Eye (tissue), 1 donor: ENCODE measurements around the gene TTC28.
"Not testable (repeated sequence)": the region's sequence is repeated elsewhere in the genome, so short reads cannot be mapped to it uniquely, and the experiment has no call there.

Experiments used
- DNase-seq: peaks from one replicate; pipeline ENCODE4 v3.0.0-alpha.2; 2015

TTC28 gene

GRCh38 chr22:28123989-28124766 is 555.5 kb downstream of the TTC28 start:
- DNase-seq, result no peak

DNA sequence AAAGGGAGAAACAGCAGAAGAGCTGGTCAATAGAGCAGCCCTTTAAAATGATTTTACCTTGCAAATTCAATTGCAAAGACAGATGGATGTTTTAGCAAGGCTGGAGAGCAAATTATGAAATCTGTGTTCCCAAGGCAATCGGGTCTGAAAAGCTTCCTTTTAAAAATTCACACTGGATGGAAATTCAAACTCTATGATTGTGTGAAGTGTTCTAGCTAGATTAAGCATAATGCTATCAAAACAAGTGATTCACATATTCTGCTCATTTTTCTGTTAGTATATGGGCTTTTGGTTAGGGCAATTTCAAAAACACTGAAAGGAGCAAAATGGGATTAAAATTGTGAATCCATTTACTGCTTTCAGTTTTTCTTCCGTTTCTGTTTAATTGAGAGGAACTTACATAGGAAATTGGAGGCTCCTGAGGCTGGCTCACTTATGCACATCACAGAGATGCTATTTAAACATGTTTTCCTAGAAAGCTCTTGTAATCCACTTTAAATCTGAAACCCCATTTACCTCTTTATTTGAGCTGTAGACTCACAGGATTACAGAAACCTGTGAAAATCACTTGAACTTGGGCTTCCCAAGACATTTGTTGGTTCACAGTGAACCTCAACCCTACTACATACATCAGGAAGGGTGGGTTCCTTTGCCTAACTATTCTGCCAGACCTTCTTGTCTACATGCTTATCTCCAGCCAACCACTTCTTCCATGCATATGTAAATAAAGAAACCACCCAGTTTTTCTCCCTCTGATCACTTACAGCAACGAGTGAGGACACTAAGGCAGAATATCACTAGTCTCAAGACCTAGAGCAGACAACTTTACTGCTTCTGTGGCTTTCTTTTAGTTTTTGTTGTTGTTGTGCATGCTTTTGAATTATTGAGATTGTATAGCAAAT is 558.7 kb downstream of the TTC28 start:
- DNase-seq, result no peak

DNA sequence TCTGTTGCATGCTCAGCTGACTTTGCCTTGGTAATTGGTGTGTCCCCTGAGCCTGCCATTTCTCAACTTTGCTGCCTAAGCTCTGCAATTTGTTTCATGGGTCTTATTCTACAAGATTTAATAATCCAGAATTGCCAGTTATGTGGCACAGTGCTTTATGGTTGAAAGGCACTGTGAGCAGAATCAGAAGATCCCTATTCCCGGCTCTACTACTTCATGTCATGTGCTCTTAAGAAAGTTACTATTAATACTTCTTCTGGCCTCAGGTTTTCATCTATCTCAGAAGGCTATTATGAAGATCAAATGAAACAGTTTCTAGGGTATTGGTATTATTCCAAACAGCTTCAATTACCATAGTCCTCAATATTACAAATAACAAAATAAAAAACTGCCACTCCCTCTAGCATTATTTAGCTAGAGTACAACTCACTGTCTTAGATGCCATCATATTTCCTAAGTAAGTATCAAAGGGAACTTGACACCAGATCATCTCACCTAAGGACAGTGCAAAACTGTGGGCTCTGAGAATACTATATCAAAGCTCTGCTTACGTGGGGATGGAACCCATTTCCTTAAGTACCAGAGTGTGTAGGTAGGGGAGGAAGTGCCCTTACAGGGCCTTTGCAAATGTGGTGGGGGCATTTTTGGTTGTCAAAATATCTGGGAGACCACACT is 560.5 kb downstream of the TTC28 start:
- no peak for DNase-seq

DNA sequence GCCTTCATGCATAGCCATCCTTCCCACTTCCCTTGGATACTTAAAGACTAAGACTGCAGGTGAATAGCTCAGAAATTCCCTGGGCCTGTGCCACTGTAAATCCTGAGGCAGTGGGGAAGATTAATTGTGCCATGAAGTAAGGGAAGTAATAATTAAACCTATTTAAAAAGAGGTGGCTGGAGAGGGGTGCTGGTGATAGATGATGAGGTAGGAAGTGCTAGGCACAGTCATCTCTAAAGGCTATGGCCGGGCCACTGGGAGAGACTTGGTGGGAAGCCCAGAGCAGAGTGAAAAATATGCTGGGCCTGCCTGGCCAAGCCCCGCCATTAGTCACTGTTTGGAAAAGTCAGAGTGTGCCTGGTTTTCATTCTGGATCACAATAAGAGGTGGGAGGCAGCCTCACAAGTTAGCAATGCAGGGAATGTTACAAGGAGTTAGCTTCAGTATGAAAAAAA is 563.4 kb downstream of the TTC28 start:
- DNase-seq, result no peak

GRCh38 chr22:28115426-28115825 is 564.2 kb downstream of the TTC28 start:
- no peak for DNase-seq

DNA sequence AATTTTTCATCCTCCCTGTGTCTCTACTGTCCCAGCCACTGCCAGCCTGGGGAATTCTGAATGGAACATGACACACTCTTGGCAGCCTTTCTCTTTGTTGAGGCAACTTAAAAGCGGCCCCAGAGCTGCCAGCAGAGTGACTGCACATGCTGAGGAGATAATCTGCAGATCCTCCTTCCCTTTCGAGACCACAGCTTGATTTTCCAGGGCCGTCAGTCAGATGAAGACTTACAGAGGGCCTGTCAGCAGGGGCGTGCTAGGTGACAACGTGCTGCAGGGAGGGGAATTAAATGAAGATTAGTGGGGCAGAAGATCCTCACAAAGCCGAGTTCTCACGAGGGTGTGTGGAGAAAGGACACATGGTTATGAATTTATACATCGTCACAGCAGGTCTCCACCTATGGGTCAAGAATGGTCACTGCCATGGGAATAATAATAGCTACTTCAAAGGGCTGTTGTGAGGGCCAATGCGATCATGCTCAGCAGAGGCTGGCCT is 567.0 kb downstream of the TTC28 start:
- peak; percentile 87 for DNase-seq

GRCh38 chr22:28112190-28112544 is 567.5 kb downstream of the TTC28 start:
- DNase-seq, result no peak

DNA sequence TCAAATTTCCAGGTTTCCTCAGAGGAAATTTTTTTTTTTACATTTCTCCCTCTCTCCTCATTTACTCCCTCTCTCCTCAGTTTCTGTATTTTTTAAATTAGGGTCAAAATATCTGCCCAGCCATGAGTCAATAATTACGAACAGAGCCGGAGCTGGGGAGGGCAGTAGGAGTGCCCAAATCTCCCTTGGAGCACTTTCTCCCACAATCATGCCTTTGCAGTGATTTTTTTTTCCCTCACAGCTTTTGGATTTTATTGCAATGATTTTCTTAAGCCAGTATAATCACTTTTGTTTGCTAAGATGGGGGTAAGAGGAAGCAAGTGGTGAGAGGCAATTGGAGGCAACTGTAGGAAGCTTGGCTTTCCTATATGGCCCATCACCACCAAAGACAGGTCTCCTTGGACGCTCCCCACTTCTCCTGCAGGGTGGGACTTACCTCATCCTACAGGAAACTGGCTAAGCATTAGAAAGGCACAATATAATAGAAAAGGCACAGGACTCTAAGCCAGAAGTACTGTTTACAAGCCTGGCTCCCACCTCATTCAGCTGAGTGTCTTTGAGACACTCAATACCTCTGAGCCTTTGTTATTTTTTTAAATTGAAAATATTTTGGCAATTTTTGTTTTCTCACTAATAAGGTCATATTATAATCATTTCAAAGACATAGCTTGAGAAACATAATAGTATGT is 568.0 kb downstream of the TTC28 start:
- DNase-seq, result no peak

DNA sequence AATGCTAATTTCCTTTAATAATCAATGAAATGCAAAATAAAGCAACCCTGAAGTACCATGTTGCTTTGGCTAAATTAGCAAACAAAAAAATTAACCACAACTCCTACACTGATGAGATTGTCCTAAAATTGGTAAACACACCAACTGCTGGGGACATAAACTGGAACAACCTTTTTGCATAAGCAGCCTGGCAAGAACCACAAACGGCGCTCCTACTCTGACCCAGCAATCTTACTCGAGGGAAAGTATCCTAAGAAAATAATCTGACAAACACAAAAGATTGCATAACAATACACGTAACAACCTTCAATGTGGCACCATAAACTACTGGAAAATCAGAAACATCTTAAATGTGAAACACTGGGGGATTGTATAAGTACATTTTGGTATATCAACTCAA is 570.8 kb downstream of the TTC28 start:
- DNase-seq, result no peak

DNA sequence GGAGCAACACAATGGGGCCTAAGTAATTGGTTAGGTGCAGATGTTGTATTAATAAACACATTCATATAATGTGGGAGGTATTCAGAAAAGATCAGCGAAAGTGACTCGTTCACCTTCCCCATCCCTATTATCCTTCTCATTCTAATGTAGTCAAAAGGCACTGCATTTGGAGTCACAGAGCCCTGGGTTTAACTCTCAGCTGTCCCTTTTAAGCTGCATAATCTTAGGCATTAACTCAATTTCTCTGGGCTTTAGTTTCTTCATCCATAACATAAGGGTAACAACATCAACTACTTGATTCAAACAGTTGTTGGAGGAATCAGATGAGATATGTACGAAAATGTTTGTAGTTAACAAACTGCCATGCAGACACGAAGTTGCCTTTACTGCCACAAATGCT is 573.0 kb downstream of the TTC28 start:
- peak; percentile 33 for DNase-seq

- DNase-seq, result no peak
These were observed 573.7 kb downstream of the TTC28 start for GRCh38 chr22:28105988-28106387.

- DNase-seq, result peak; percentile 33
These were observed 574.2 kb downstream of the TTC28 start for GRCh38 chr22:28105413-28105812.

GRCh38 chr22:28103596-28103995 is 576.0 kb downstream of the TTC28 start:
- no peak for DNase-seq

DNA sequence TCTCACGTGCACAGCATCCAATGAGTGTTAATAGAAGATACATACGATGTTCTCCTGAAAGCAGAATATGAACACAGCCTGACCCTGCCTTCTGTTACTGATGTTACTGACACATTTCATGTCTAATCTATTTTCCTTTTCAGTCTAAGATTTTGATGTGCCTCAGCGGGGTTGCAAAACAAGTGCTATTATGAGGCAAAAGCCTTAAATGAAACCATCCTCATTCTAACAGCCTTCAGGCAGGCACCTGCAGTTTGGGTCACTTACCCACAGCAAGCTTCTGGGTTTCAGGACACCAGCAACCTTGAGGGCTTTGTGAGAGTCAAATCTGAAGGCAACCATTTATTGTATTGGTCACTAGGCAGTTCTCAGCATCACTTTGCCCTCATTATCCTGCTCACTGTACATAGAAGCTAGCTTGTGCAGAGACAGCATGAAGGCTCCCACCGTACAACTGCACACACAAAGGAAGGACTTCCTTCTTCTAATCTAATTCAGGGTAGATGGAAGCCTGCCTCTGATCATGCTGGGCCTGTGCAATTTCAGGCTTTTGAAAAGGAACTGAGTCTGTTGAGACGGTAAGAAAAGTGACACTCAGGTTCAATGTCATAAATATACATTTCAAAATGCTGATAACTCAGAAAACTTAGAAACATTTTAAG is 577.4 kb downstream of the TTC28 start:
- DNase-seq, result no peak

- no peak for DNase-seq
These were observed 582.0 kb downstream of the TTC28 start for GRCh38 chr22:28097627-28098026.

DNA sequence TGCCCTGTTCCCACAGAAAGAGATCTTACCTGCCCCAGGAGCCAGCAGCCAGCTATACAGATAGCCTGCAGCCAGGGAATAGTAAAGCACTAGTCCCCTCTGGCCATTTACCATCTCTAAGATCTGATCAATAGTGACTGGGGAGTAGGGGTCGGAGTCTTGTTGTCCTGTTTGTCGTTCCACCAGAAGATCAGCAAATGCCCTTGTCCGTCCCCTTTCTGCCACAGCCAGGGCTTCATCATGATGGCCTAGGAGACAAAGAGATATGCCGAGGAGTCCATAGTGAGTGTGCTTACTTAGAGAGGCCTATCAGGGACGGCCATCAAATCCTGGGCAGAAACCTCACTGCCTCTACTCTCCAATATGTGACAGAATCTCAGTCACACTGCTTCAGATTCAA is 583.5 kb downstream of the TTC28 start:
- DNase-seq, result peak; percentile 54

DNA sequence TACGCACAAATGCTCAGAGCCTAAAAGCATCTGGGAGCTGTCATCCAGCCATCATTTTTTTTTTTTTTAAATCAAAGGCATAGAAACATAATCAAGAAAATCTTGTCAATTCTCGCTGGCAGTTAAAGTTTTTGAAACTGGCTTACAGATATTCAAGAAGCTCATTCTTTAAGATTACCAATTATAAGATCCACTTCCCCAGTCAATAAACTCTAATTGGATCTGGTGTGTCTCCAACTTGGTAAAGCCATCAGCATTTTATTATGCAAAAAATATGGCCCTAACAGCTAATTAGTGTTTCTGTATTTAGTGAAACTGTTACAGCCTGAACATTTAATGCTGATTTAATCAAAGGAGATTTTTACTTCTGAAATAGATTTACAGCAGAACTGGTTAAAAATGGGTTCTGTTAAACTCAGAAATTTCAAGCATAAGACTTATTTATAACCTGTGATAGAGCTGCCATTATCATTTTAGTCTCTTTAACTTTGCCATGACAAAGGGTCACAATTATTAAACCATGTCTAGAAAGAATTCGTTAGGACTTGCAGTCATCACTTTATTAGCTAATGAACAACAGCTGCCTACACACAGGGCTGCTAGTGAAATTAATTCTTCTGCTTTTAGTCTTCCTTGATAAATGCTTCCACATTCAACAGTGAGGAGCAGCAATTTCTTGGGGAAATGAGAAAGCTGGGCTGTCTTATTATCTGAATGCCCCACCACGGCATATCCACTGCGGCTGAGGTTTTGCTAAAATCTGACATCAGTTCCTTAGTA is 584.1 kb downstream of the TTC28 start:
- DNase-seq, result no peak

DNA sequence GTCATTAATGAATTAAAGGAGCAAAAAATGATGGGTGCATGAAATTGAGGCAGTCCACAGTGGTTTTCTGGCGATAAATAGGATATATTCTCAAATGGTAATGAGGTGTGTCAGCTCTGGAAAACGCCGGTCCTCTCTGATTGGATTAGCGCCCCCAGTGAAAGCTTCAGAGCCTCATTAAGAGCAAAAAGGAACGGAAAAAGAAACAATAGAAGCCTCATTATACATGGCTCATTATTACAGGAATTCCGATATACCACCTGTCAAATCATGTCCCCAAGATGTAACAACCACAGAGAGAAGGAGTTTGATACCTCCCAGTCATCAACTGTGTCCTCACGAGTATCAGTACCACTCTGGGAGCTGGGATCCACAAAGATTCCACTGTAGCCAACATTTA is 584.9 kb downstream of the TTC28 start:
- DNase-seq, result peak; percentile 89

GRCh38 chr22:28093711-28094110 is 585.9 kb downstream of the TTC28 start:
- DNase-seq, result no peak

- DNase-seq, result no peak
These were observed 588.2 kb downstream of the TTC28 start for GRCh38 chr22:28091486-28091885.

DNA sequence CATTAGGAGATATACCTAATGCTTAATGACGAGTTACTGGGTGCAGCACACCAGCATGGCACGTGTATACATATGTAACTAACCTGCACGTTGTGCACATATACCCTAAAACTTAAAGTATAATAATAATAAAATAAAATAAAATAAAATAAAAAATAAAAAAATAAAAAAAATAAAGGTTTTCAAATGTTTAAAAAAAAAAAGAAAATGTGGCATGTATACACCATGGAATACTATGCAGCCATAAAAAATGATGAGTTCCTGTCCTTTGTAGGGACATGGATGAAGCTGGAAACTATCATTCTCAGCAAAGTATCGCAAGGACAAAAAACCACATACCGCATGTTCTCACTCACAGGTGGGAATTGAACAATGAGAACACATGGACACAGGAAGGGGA is 590.1 kb downstream of the TTC28 start:
- DNase-seq, result not testable (repeated sequence)
